ENCODE measurements around the gene HDGFL2.

GRCh38 chr19:4493104-4493928 is 21.2 kb downstream of the HDGFL2 start:
- TF ChIP-seq CTCF (IDR thresholded peaks at IDR 0.05; ENCODE audit: borderline replicate concordance, extremely low read depth, low read length, poor library complexity, severe bottlenecking) (no peak), EZH2 (IDR thresholded peaks at IDR 0.05; ENCODE audit: borderline replicate concordance, low read depth, low read length, severe bottlenecking) (no peak)
